Bronchial epithelial cell (primary cell): ENCODE measurements around the gene B3GAT3. TPM values are rescaled to one million over a fixed set of nuclear protein-coding genes. Genes with fewer than 3 reads are reported as not detected.
A peak's percentile ranks its signal among the peaks of the same experiment; 100 is the strongest.
"Not testable (repeated sequence)": the region's sequence is repeated elsewhere in the genome, so short reads cannot be mapped to it uniquely, and the experiment has no call there.

ENCODE experiments used
- DNase-seq: peaks from one replicate; pipeline ENCODE4 v3.0.0-alpha.2; 2010; ENCODE audit warnings: low read depth
- FAIRE-seq: peaks from 2 replicates; lab custom pipeline; 2011; peaks lifted over from hg19 to GRCh38; lab: Jason Lieb, UNC
- H3K27me3 ChIP-seq: 2 replicates; pipeline ENCODE4 v1.5.1; 2011; ENCODE audit warnings: low read length; ENCODE audit not compliant: control insufficient read depth, insufficient read depth
- H3K36me3 ChIP-seq: 2 replicates; pipeline ENCODE4 v1.5.1; 2011; ENCODE audit warnings: low read length; ENCODE audit not compliant: control insufficient read depth, insufficient read depth
- H3K4me3 ChIP-seq: 2 replicates; pipeline ENCODE4 v1.5.1; 2011; ENCODE audit warnings: mild to moderate bottlenecking, low read depth, low read length, control low read depth
- CTCF ChIP-seq: IDR thresholded peaks from 2 replicates; pipeline ENCODE4 v1.5.1; 2011; ENCODE audit warnings: mild to moderate bottlenecking, moderate library complexity, low read length, control low read depth, inconsistent platforms; ENCODE audit not compliant: insufficient read depth, severe bottlenecking
- total RNA-seq: library from RNA; depleted of rRNA; stranded (reverse); fragments of >200 nt; gene quantifications from 2 replicates; pipeline ENCODE4 v1.2.1, GENCODE V29; 2014

Gene B3GAT3
- total RNA-seq, 1 donor from 2014 or later: 24.2 TPM

DNA sequence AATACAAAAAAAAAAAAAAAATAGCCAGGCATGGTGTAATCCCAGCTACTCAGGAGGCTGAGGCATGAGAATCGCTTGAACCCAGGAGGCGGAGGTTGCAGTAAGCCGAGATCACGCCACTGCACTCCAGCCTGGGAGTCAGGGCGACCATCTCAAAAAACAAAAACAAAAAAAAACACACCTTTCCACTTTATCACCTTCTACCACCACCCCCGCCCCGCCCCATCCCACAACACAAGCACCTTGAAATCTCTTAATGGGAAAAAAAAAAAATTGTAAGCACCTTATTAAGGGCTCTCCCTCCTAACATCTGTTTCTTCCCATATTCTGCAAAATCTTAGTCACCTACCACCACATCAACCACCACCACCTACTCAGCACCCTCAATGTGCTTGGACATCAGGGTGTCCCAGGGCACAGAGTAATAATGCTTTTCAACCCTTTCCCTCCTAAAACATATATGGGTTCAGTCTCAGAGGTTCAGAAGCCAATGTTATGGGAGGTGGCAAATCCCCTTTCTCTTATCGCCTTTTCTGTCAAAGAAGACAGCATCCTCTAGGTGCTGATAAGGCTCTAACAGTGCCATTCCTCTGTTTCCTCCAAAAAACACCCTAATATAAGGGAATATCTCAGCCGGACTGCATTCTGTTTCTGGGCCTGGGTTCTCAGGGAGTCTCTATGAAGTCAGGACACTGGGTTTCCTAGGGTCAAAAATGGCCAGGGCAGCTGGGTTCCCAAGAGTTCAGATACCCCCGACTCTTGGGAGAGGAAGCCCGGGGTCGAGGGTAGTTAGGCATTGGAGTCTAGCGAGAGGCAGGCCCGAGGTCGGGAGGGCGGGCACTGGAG lies 30.6 kb upstream of the B3GAT3 start:
- TF ChIP-seq CTCF: no peak
- H3K27me3 ChIP-seq: no peaks in the 10 kb centered on the region
- DNase-seq (no peak), FAIRE-seq (no peak)
- peaks cover 14% of the 10 kb centered on the region for H3K36me3 ChIP-seq
- H3K4me3 ChIP-seq: peak overlapping the region; percentile 57

- H3K36me3 ChIP-seq: peaks cover 14% of the 10 kb centered on the region
- H3K27me3 ChIP-seq, H3K4me3 ChIP-seq, FAIRE-seq, DNase-seq: not testable (repeated sequence)
Measured at GRCh38 chr11:62650283-62650682, 28.5 kb upstream of the B3GAT3 start.

- peaks cover 15% of the 10 kb centered on the region for H3K36me3 ChIP-seq
- FAIRE-seq (no peak), DNase-seq (no peak)
- no peak overlapping the region for H3K4me3 ChIP-seq
- no peaks in the 10 kb centered on the region for H3K27me3 ChIP-seq
- no peak for TF ChIP-seq CTCF
Measured at GRCh38 chr11:62649486-62649885, 27.7 kb upstream of the B3GAT3 start.

GRCh38 chr11:62648967-62649364 lies 27.2 kb upstream of the B3GAT3 start:
- H3K4me3 ChIP-seq: no peak overlapping the region
- no peaks in the 10 kb centered on the region for H3K27me3 ChIP-seq
- DNase-seq (no peak), FAIRE-seq (no peak)
- peaks cover 18% of the 10 kb centered on the region for H3K36me3 ChIP-seq
- TF ChIP-seq CTCF: no peak

- FAIRE-seq: no peak
- H3K27me3 ChIP-seq: no peaks in the 10 kb centered on the region
- DNase-seq: no peak
- no peak for TF ChIP-seq CTCF
- no peak overlapping the region for H3K4me3 ChIP-seq
- H3K36me3 ChIP-seq: peaks cover 18% of the 10 kb centered on the region
Measured at GRCh38 chr11:62648185-62648966, 26.6 kb upstream of the B3GAT3 start.

- TF ChIP-seq CTCF: no peak
- Histone ChIP-seq H3K4me3 (no peak overlapping the region), H3K27me3 (no peaks in the 10 kb centered on the region), H3K36me3 (peaks cover 18% of the 10 kb centered on the region)
- DNase-seq (no peak), FAIRE-seq (no peak)
Measured at GRCh38 chr11:62647609-62648005, 25.8 kb upstream of the B3GAT3 start.
